ENCODE measurements around the gene LTF. TPM values are rescaled to one million over a fixed set of nuclear protein-coding genes. Genes with fewer than 3 reads are reported as not detected.

Gene LTF
- total and polyA plus RNA-seq, 9 of the 15 experiments (the other 6 are each of a cell fraction or from before 2014, with no cell fraction given), result 0.07 TPM; not detected in 8

- TF ChIP-seq ZBTB1 (CRISPR knock-in tag; IDR thresholded peaks at IDR 0.05; ENCODE audit: borderline replicate concordance, low read depth), result no peak
- no peak for TF ChIP-seq ATF7 (IDR thresholded peaks at IDR 0.05)
- no peak for TF ChIP-seq SMAD2 (IDR thresholded peaks at IDR 0.05; ENCODE audit: low read depth, low read length)
- TF ChIP-seq SIRT6 (IDR thresholded peaks at IDR 0.05; ENCODE audit: low read depth, low read length), result no peak
- TF ChIP-seq FOXJ2 (tag; IDR thresholded peaks at IDR 0.05), result no peak
- no peak for TF ChIP-seq ZNF609 (CRISPR knock-in tag; IDR thresholded peaks at IDR 0.05; ENCODE audit: borderline replicate concordance)
- TF ChIP-seq, protein P1, sequence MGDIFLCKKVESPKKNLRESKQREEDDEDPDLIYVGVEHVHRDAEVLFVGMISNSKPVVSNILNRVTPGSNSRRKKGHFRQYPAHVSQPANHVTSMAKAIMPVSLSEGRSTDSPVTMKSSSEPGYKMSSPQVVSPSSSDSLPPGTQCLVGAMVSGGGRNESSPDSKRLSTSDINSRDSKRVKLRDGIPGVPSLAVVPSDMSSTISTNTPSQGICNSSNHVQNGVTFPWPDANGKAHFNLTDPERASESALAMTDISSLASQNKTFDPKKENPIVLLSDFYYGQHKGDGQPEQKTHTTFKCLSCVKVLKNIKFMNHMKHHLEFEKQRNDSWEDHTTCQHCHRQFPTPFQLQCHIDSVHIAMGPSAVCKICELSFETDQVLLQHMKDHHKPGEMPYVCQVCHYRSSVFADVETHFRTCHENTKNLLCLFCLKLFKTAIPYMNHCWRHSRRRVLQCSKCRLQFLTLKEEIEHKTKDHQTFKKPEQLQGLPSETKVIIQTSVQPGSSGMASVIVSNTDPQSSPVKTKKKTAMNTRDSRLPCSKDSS (IDR thresholded peaks at IDR 0.05; ENCODE audit: low read depth, partially characterized antibody), result no peak
- no peak for TF ChIP-seq GMEB1 (CRISPR knock-in tag; IDR thresholded peaks at IDR 0.05)
Observed at GRCh38 chr3:46464326-46465195, at the start of gene LTF (continued).

All from K562 (cell line).